HL-60/S4 treated with retinoic acid at 250 ng/mL for 4 days and 3 days (cell line): Measurements from ENCODE around the gene C11orf16.
"Not testable (repeated sequence)": the region's sequence is repeated elsewhere in the genome, so short reads cannot be mapped to it uniquely, and the experiment has no call there.

Experiments used
- in situ Hi-C: fragments of 300-500 bp; cut with MboI; formaldehyde crosslinking; loops from 2 replicates; pipeline ENCODE4 v1.7.0; 2022; ENCODE audit warnings: low sequenced_read_pairs

Gene C11orf16

GRCh38 chr11:8932564-8933180, at the start of gene C11orf16:
Gene C11orf16, minus strand, starts transcription at chr11:8932947. Its CDS starts 639 bp downstream, at chr11:8932308.
- in situ Hi-C loops: no loop called here

GRCh38 chr11:8980485-8980884, 47.7 kb upstream of the C11orf16 start:
- in situ Hi-C loops: no loop called here

GRCh38 chr11:8979365-8979764, 46.6 kb upstream of the C11orf16 start:
- in situ Hi-C loops: not testable (repeated sequence)

- in situ Hi-C loops: no loop called here
Observed at GRCh38 chr11:8973121-8973520, 40.4 kb upstream of the C11orf16 start.

- in situ Hi-C loops: no loop called here
Observed at GRCh38 chr11:8971924-8972316, 39.2 kb upstream of the C11orf16 start.

GRCh38 chr11:8971196-8971923, 38.6 kb upstream of the C11orf16 start:
- in situ Hi-C loops: no loop called here

- in situ Hi-C loops: no loop called here
Observed at GRCh38 chr11:8967184-8967583, 34.4 kb upstream of the C11orf16 start.

GRCh38 chr11:8964324-8965320, 31.9 kb upstream of the C11orf16 start, which contains the start of gene TMEM9B:
Gene TMEM9B, minus strand, starts transcription at chr11:8964442. Its CDS starts 129 bp downstream, at chr11:8964313.
- in situ Hi-C loops: no loop called here

GRCh38 chr11:8963569-8964323, 31.0 kb upstream of the C11orf16 start:
- in situ Hi-C loops: no loop called here

- in situ Hi-C loops: no loop called here
Observed at GRCh38 chr11:8962841-8963240, 30.1 kb upstream of the C11orf16 start.

- in situ Hi-C loops: no loop called here
Observed at GRCh38 chr11:8961401-8961800, 28.7 kb upstream of the C11orf16 start.

- in situ Hi-C loops: no loop called here
Observed at GRCh38 chr11:8959546-8960166, 26.9 kb upstream of the C11orf16 start.

GRCh38 chr11:8956860-8957259, 24.1 kb upstream of the C11orf16 start:
- in situ Hi-C loops: no loop called here

- in situ Hi-C loops: no loop called here
Observed at GRCh38 chr11:8948886-8949285, 16.1 kb upstream of the C11orf16 start.

GRCh38 chr11:8947230-8947943, 14.6 kb upstream of the C11orf16 start:
- in situ Hi-C loops: no loop called here

- in situ Hi-C loops: no loop called here
Observed at GRCh38 chr11:8942518-8943066, 9.8 kb upstream of the C11orf16 start, which contains the start of gene ASCL3. Gene ASCL3, minus strand, starts transcription at chr11:8943016. Its CDS starts 4,855 bp downstream, at chr11:8938161.

GRCh38 chr11:8941341-8942103, 8.8 kb upstream of the C11orf16 start:
- in situ Hi-C loops: no loop called here

- in situ Hi-C loops: no loop called here
Observed at GRCh38 chr11:8937659-8938058, 4.9 kb upstream of the C11orf16 start.
